K562 (cell line): Measurements from ENCODE around the gene MPV17L2. TPM values are rescaled to one million over a fixed set of nuclear protein-coding genes. Genes with fewer than 3 reads are reported as not detected.

Experiments
- ATAC-seq: fragments of 200-7000 bp; cut with Tn5 transposase; 3 replicates; pipeline ENCODE4 v1.9.1; 2020; ENCODE audit warnings: moderate library complexity
- BruUV-seq: library from RNA; stranded (reverse); fragments of 400-500 nt; replicated peaks from 2 replicates; lab custom pipeline; 2021; lab: Mats Ljungman, UMichigan
- CTCF ChIA-PET: fragments of 300-600 bp; formaldehyde crosslinking; extraction: SDS; loops from one replicate; lab custom pipeline; 2021; ENCODE audit warnings: low intra/inter-chr PET ratio; lab: Yijun Ruan, JAX
- POLR2A ChIA-PET: fragments of 300-600, 350-650 bp; sonication (Branson Sonifier 250); formaldehyde crosslinking; extraction: SDS; loops from one replicate; lab custom pipeline; 2021; ENCODE audit warnings: antibody characterized with exemption, inconsistent platforms; lab: Yijun Ruan, JAX
- DNase-seq, 4 experiments: peaks; one replicate each; pipeline versions ENCODE4 v3.0.0 to v3.0.0-alpha.2; 2011 to 2018; ENCODE audit warnings: low spot score in 3 of 4, mixed read lengths in 3 of 4; ENCODE audit errors: extremely low read depth in 1 of 4
- FAIRE-seq: peaks from 2 replicates; lab custom pipeline; 2011; peaks lifted over from hg19 to GRCh38; lab: Jason Lieb, UNC
- H2AFZ ChIP-seq: 2 replicates; pipeline ENCODE4 v1.6.0; 2011; ENCODE audit warnings: low read depth, low read length, control low read depth, inconsistent platforms
- H3K27ac ChIP-seq: fragments of 200-600 bp; 3 replicates; pipeline ENCODE4 v1.8.0; 2011; ENCODE audit warnings: low read depth, mild to moderate bottlenecking, control low read depth, inconsistent platforms, low read length, moderate library complexity, mixed read lengths; ENCODE audit errors: extremely low read depth
- H3K27me3 ChIP-seq, 2 experiments: fragments of 300-600 bp in 1 of 2; 2 replicates in 1 of 2; 3 replicates in 1 of 2; pipeline versions ENCODE4 v1.6.0 to v1.8.0; 2011; ENCODE audit warnings: inconsistent platforms in 2 of 2, low read length in 2 of 2, mild to moderate bottlenecking in 1 of 2, mixed read lengths in 1 of 2, moderate library complexity in 1 of 2; ENCODE audit not compliant: control insufficient read depth in 2 of 2, insufficient read depth in 2 of 2
- H3K36me3 ChIP-seq: fragments of 300-600 bp; 3 replicates; pipeline ENCODE4 v1.8.0; 2011; ENCODE audit warnings: mild to moderate bottlenecking, low read length, inconsistent platforms; ENCODE audit not compliant: control insufficient read depth, insufficient read depth
- H3K4me1 ChIP-seq, 2 experiments: fragments of 200-600 bp in 1 of 2; replicated peaks in 1 of 2; 2 replicates in 1 of 2; 3 replicates in 1 of 2; pipeline versions ENCODE4 v1.5.1 to v1.8.0; 2011; ENCODE audit warnings: inconsistent platforms in 2 of 2, low read length in 2 of 2, mild to moderate bottlenecking in 1 of 2, mixed read lengths in 1 of 2, moderate library complexity in 1 of 2; ENCODE audit not compliant: control insufficient read depth in 2 of 2, insufficient read depth in 2 of 2
- H3K4me2 ChIP-seq: 2 replicates; pipeline ENCODE4 v1.6.1; 2011; ENCODE audit warnings: low read length, control low read depth, inconsistent platforms, mixed read lengths; ENCODE audit not compliant: insufficient read depth
- H3K4me3 ChIP-seq: fragments of 200-600 bp; sonication (generic), shearing (Covaris generic); 2 replicates; pipeline ENCODE4 v1.5.1; 2016; ENCODE audit warnings: control low read depth, inconsistent platforms
- H3K79me2 ChIP-seq: fragments of 200-600 bp; 3 replicates; pipeline ENCODE4 v1.8.0; 2011; ENCODE audit warnings: low read length, inconsistent platforms; ENCODE audit not compliant: control insufficient read depth, insufficient read depth
- H3K9ac ChIP-seq, 2 experiments: 2 replicates each; pipeline versions ENCODE4 v1.6.0 to v1.6.1; 2011; ENCODE audit warnings: low read depth in 2 of 2, low read length in 2 of 2, control low read depth in 1 of 2, inconsistent platforms in 1 of 2, mild to moderate bottlenecking in 1 of 2, mixed read lengths in 1 of 2; ENCODE audit not compliant: insufficient read depth in 1 of 2
- H3K9me1 ChIP-seq: one replicate; pipeline ENCODE4 v1.6.0; 2011; ENCODE audit warnings: inconsistent platforms, mild to moderate bottlenecking, low read length, moderate library complexity; ENCODE audit not compliant: control insufficient read depth, insufficient read depth
- H3K9me3 ChIP-seq: replicated peaks from 2 replicates; pipeline ENCODE4 v1.5.1; 2011; ENCODE audit warnings: low read depth, low read length, inconsistent platforms; ENCODE audit not compliant: control insufficient read depth, insufficient read depth
- H4K20me1 ChIP-seq: replicated peaks from 2 replicates; pipeline ENCODE4 v1.6.1; 2011; ENCODE audit warnings: low read length, inconsistent platforms, mixed read lengths; ENCODE audit not compliant: control insufficient read depth, insufficient read depth
- BCOR ChIP-seq: fragments of 450-650 bp; IDR thresholded peaks from 2 replicates; pipeline ENCODE4 v1.6.1; 2016
- CREM ChIP-seq: IDR thresholded peaks from 2 replicates; pipeline ENCODE4 v1.6.1; 2014; ENCODE audit warnings: antibody characterized with exemption, low read depth
- HDAC1 ChIP-seq, 2 experiments: fragments of 450-650 bp; IDR thresholded peaks; 2 replicates each; pipeline ENCODE4 v1.6.1; 2016 to 2017; ENCODE audit warnings: inconsistent platforms in 1 of 2, mild to moderate bottlenecking in 1 of 2, moderate library complexity in 1 of 2
- KDM1A ChIP-seq, 2 experiments: fragments of 450-650 bp; IDR thresholded peaks; 2 replicates each; pipeline ENCODE4 v1.6.1; 2016; ENCODE audit warnings: mild to moderate bottlenecking in 2 of 2
- NFRKB ChIP-seq: fragments of 450-650 bp; IDR thresholded peaks from 2 replicates; pipeline ENCODE4 v1.6.1; 2016; ENCODE audit warnings: low read depth
- PCBP1 ChIP-seq: fragments of 200-400 bp; formaldehyde crosslinking; IDR thresholded peaks from 2 replicates; pipeline ENCODE4 v1.6.1; 2018; ENCODE audit warnings: mild to moderate bottlenecking, low read depth, low read length; ENCODE audit not compliant: poor library complexity, severe bottlenecking
- POU5F1 ChIP-seq: fragments of 150-350 bp; IDR thresholded peaks from 2 replicates; pipeline ENCODE4 v1.6.1; 2014; ENCODE audit warnings: borderline replicate concordance, low read length, low read depth, mild to moderate bottlenecking; ENCODE audit not compliant: partially characterized antibody
- RB1 ChIP-seq: fragments of 450-650 bp; IDR thresholded peaks from 2 replicates; pipeline ENCODE4 v1.6.1; 2017; ENCODE audit warnings: low read depth, mild to moderate bottlenecking
- SMARCE1 ChIP-seq: fragments of 450-650 bp; IDR thresholded peaks from 2 replicates; pipeline ENCODE4 v1.7.1; 2016; ENCODE audit warnings: mild to moderate bottlenecking
- ZNF551 ChIP-seq: fragments of 250-450 bp; sonication (Bioruptor Pico); IDR thresholded peaks from 2 replicates; pipeline ENCODE4 v1.5.0; 2021; ENCODE audit warnings: mild to moderate bottlenecking, moderate library complexity
- WGBS: fragments of 100-300 bp; shearing (Covaris generic); methylation state at CpG from one replicate; pipeline ENCODE4 v1.1.6; 2016; ENCODE audit warnings: low coverage, mixed read lengths; ENCODE audit not compliant: insufficient coverage; ENCODE audit errors: missing lambda C conversion rate; 5-methylcytosine and 5-hydroxymethylcytosine counted together
- in situ Hi-C: fragments of 300-500 bp; cut with MboI; formaldehyde crosslinking; loops from 4 replicates; pipeline ENCODE4 v1.15.0; 2018; ENCODE audit warnings: inconsistent platforms, mixed read lengths
- intact Hi-C: fragments of 100-400 bp; cut with micrococcal nuclease; formaldehyde crosslinking; loops from 2 replicates; pipeline ENCODE4 v1.14.2; 2022
- polyA plus RNA-seq, 8 experiments: library from polyadenylated mRNA; depleted of rRNA in 4 of 8; stranded (reverse) in 5 of 8; unstranded in 3 of 8; fragments of >200 nt; fragmentation: Nextera tagmentation in 2 of 8; fragmentation: Illumina TruSeq in 1 of 8; extraction: Ambion mirVana in 2 of 8; extraction: Trizol in 1 of 8; gene quantifications; 2 replicates each; pipeline versions ENCODE4 v1.2.1 to v1.2.3, GENCODE V29; 2011 to 2014; ENCODE audit warnings: inconsistent platforms in 1 of 8, missing spikeins in 1 of 8
- total RNA-seq, 7 experiments: library from RNA; depleted of rRNA in 6 of 7; stranded (reverse); fragments of >200 nt in 6 of 7; fragmentation: Illumina TruSeq in 2 of 7; extraction: Trizol in 2 of 7; gene quantifications; 2 replicates each; pipeline versions ENCODE4 v1.2.1 to v1.2.3, GENCODE V29; 2011 to 2021; ENCODE audit warnings: low replicate concordance in 1 of 7
- TF ChIP-seq, protein P1 (sequence below), 2 experiments: fragments of 450-650 bp; IDR thresholded peaks; 2 replicates each; pipeline ENCODE4 v1.6.1; 2016; ENCODE audit warnings: mild to moderate bottlenecking in 2 of 2, borderline replicate concordance in 1 of 2, low read depth in 1 of 2, moderate library complexity in 1 of 2
- TF ChIP-seq, protein P2 (sequence below): fragments of 450-650 bp; formaldehyde crosslinking; IDR thresholded peaks from 2 replicates; pipeline ENCODE4 v1.4.0; 2020; ENCODE audit warnings: mild to moderate bottlenecking, moderate library complexity

The MPV17L2 gene
- total and polyA plus RNA-seq, 9 of the 15 experiments (the other 6 are each of a cell fraction or from before 2014, with no cell fraction given) = 10.6 to 60.2 (median 28.5) TPM

DNA sequence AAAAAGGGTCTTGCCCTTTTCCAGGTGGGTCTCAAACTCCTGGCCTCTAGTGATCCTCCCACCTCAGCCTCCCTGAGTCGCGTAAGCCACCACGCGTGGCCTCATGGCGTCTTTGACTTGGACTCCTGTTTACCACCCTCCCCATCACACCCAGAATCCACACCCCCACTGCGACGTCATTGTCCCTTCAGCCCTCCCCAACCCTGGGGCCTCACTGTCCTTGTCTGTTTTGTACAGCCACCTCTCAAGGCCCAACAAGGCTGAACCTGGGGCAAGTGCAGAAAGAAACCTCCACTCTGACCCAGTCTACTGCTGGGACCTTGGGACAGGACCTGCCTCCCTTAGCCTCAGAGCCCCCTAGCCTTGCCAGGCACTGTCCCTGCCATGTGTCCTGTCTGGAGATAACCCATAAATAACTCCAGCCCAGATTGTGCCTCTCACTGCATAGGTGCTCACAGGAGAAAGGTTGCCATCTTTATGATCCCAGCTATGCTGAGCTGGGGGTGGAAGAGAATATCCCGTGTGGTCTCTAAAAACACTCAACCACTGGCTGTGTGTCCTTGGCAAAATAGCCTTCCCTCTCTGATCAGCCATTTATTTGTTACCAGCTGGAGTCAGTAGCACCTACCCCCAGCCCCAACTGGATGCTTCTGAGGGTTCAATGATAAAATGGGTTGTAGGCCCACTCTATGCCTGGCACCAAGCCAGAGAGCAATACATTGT lies 21.3 kb upstream of the MPV17L2 start:
- Histone ChIP-seq H4K20me1 (0 out of 2 replicates have a peak, but pooled peaks cover 4% of the 10 kb centered on the region), H2AFZ (no peak overlapping the region), H3K36me3 (peaks cover 51% of the 10 kb centered on the region; the same call in 2 of the 3 replicates), H3K4me1 (peaks cover 14 to 35% of the 10 kb centered on the region in 2 experiments), H3K27ac (peak overlapping the region; percentile 37; the same call in 1 of the 3 replicates), H3K9ac (no peak overlapping the region), H3K4me2 (no peak overlapping the region), H3K9me1 (no peaks in the 10 kb centered on the region), H3K9me3 (no peaks in the 10 kb centered on the region), H3K4me3 (no peak overlapping the region), H3K79me2 (peaks cover 15% of the 10 kb centered on the region), H3K27me3 (no peaks in the 10 kb centered on the region)
- in situ Hi-C loops = no loop called here
- intact Hi-C loops = no loop called here
- WGBS = 48% methylated on average over 8 of the region's 8 CpGs
- POLR2A ChIA-PET = interaction anchor here (0.6 to 1.0 kb wide), 3 partner anchors 16 to 172 kb away, joined by 3 read pairs; no protein-coding TSS in a partner anchor
- DNase-seq (peak in 3 of 4 experiments; percentile 42 to 67 (median 66)), ATAC-seq (peak; percentile 23), FAIRE-seq (no peak)
- CTCF ChIA-PET = no interaction called here
- no TSS peak for BruUV-seq
- TF ChIP-seq ZNF551 (CRISPR knock-in tag) (no peak), BCOR (peak; percentile 95), HDAC1 (IDR thresholded peaks at IDR 0.05) (0 out of 4 replicates have a peak, but pooled peaks of 1 of the 2 experiments have one; percentile 35), PCBP1 (no peak), SMARCE1 (no peak), CREM (peak; percentile 73; the same call in 1 of the 2 replicates), KDM1A (IDR thresholded peaks at IDR 0.05) (peak; percentile 76 to 79), NFRKB (no peak), RB1 (no peak), POU5F1 (no peak)
- TF ChIP-seq, protein P1, sequence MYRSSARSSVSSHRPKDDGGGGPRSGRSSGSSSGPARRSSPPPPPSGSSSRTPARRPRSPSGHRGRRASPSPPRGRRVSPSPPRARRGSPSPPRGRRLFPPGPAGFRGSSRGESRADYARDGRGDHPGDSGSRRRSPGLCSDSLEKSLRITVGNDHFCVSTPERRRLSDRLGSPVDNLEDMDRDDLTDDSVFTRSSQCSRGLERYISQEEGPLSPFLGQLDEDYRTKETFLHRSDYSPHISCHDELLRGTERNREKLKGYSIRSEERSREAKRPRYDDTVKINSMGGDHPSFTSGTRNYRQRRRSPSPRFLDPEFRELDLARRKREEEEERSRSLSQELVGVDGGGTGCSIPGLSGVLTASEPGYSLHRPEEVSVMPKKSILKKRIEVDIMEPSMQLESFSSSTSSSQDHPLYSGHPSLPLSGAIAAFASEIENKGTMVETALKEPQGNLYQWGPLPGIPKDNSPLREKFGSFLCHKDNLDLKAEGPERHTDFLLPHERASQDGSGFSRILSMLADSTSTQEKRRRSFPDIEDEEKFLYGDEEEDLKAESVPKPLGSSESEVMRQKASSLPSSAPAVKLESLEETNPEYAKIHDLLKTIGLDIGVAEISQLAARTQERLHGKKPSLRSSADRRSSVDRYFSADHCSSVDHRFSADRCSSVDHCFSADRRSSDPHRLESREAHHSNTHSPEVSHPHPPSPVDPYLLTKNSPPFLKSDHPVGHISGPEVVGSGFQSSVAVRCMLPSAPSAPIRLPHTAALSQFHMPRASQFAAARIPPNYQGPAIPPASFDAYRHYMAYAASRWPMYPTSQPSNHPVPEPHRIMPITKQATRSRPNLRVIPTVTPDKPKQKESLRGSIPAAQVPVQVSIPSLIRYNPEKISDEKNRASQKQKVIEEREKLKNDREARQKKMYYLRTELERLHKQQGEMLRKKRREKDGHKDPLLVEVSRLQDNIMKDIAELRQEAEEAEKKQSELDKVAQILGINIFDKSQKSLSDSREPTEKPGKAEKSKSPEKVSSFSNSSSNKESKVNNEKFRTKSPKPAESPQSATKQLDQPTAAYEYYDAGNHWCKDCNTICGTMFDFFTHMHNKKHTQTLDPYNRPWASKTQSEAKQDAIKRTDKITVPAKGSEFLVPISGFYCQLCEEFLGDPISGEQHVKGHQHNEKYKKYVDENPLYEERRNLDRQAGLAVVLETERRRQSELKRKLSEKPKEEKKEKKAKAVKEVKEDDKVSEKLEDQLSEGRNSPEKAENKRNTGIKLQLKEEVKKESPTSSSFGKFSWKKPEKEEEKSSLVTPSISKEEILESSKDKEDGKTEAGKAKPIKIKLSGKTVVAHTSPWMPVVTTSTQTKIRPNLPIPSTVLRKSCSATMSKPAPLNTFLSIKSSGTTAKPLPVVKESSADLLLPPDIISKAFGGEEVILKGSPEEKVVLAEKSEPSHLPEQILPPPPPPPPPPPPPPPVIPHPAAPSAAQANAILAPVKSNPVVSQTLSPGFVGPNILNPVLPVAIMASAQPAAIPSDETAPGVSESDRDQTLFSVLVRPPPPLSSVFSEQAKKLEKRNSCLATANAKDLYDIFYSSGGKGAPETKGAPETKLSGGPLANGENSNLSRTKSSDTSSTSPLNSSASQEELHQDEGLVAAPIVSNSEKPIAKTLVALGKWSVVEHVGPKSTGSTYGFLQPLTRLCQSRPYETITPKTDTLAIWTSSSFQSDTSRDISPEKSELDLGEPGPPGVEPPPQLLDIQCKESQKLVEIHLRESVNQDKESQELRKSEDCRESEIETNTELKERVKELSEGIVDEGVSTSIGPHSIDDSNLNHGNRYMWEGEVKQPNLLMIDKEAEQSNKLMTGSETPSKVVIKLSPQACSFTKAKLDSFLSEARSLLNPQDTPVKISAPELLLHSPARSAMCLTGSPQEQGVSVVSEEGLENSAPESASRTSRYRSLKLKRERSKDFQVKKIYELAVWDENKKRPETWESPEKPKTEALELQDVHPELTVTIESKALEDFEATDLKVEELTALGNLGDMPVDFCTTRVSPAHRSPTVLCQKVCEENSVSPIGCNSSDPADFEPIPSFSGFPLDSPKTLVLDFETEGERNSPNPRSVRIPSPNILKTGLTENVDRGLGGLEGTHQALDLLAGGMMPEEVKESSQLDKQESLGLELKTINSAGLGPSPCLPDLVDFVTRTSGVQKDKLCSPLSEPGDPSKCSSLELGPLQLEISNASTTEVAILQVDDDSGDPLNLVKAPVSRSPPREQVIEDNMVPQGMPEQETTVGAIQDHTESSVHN (IDR thresholded peaks at IDR 0.05; ENCODE audit: borderline replicate concordance in 1 of 2, low read depth in 1 of 2) = no peak
- TF ChIP-seq, protein P2, sequence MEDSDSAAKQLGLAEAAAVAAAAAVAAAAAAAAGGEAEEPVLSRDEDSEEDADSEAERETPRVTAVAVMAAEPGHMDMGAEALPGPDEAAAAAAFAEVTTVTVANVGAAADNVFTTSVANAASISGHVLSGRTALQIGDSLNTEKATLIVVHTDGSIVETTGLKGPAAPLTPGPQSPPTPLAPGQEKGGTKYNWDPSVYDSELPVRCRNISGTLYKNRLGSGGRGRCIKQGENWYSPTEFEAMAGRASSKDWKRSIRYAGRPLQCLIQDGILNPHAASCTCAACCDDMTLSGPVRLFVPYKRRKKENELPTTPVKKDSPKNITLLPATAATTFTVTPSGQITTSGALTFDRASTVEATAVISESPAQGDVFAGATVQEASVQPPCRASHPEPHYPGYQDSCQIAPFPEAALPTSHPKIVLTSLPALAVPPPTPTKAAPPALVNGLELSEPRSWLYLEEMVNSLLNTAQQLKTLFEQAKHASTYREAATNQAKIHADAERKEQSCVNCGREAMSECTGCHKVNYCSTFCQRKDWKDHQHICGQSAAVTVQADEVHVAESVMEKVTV = no peak
